ENCODE data around the gene MPEG1.

The MPEG1 gene

DNA sequence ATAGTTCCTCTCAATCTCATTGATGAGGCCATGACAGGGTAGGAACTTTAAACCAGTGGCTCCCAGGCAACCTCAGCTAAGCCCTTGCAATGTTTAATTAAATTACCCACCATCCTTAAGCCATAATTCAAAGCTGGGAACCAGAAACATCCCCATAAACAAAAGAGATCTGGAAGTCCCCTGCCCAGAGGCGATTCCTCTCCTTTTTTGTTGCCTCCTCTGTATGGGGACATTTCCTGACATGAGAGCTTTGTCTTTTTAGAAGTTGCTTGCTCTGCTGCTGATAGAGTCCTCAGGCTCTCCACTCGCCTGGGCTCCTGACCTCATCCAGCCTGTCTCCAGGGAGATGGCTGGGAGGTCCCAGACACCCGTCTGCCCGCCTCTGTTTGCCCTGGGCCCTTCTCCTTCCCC lies 37.6 kb downstream of the MPEG1 start:
- H3K27me3 ChIP-seq (ENCODE audit: insufficient read depth, low read length): peaks cover 6% of the 10 kb centered on the region; the same call in 1 of the 2 replicates
- H3K4me3 ChIP-seq (ENCODE audit: low read length): no peak overlapping the region
- no peak overlapping the region for H3K27ac ChIP-seq (ENCODE audit: low read length)
- peaks cover 6% of the 10 kb centered on the region; the same call in 1 of the 2 replicates for H3K36me3 ChIP-seq (ENCODE audit: insufficient read depth, low read depth, low read length)
- H3K9me3 ChIP-seq (ENCODE audit: insufficient read depth, low read depth, low read length): peaks cover 6% of the 10 kb centered on the region; the same call in 1 of the 2 replicates
- H3K9ac ChIP-seq (ENCODE audit: low read depth, low read length): no peak overlapping the region
- peaks cover 12% of the 10 kb centered on the region; the same call in 1 of the 2 replicates for H3K4me1 ChIP-seq (ENCODE audit: insufficient read depth, low read length)

DNA sequence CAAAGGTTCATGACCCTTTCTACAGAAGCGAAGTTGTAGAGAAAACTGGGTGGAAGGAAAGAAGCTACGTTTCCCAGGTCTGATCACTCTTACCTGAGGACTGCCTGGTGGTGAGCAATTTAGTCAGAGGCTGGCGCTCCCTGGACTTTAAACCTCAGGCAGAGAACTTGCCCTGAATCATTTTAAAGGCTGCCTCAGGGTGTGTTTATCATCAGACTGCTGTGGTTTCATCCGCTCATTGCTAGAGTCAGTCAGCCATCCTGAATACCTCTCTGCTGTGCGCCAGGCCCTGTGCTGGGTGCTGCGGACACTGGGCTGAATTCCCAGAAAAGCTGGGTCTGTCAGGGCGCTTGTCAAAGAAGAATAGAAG lies 38.1 kb downstream of the MPEG1 start:
- Histone ChIP-seq H3K9me3 (ENCODE audit: insufficient read depth, low read depth, low read length) (peaks cover 6% of the 10 kb centered on the region; the same call in 1 of the 2 replicates), H3K27me3 (ENCODE audit: insufficient read depth, low read length) (peaks cover 6% of the 10 kb centered on the region; the same call in 1 of the 2 replicates), H3K9ac (ENCODE audit: low read depth, low read length) (no peak overlapping the region), H3K4me3 (ENCODE audit: low read length) (peak overlapping the region; percentile 92; the same call in 1 of the 2 replicates), H3K4me1 (ENCODE audit: insufficient read depth, low read length) (peaks cover 12% of the 10 kb centered on the region; the same call in 1 of the 2 replicates), H3K27ac (ENCODE audit: low read length) (no peak overlapping the region), H3K36me3 (ENCODE audit: insufficient read depth, low read depth, low read length) (peaks cover 6% of the 10 kb centered on the region; the same call in 1 of the 2 replicates)

DNA sequence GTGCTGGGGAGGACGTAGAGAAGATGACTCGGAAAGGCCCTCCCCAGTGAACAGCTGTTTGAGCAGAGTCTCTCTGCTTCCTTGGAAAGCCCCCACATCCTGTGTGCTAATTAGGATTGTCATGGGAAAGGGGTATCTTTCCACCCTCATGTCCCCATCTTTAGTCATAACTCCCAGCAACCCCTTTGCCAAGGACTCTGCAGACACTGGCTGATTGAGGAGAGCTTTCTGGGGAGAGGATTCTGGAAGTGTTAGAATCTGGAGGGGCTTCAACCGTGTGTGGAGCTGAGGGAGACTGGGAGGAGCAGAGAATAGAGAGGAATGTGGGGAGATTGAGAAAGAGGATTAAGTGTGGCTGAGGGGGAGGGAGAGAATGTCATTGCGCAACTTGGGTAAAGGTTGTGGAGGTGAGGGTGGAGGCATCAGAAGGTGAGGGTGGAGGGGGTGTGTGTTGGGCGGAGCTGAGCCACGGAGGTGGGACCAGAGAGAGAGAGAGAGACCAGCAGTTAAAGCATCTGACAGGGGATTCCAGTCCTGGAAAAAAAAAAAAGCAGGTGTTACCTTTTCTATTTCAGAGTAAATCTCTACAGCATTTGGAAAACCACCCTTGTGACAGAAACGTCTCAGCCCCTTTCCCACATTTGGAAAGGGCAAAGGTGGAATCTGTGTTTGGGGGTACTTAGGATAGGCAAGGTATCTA lies 38.6 kb downstream of the MPEG1 start:
- peaks cover 6% of the 10 kb centered on the region; the same call in 1 of the 2 replicates for H3K27me3 ChIP-seq (ENCODE audit: insufficient read depth, low read length)
- H3K9ac ChIP-seq (ENCODE audit: low read depth, low read length): peak overlapping the region; percentile 74; the same call in 1 of the 2 replicates
- H3K27ac ChIP-seq (ENCODE audit: low read length): no peak overlapping the region
- H3K9me3 ChIP-seq (ENCODE audit: insufficient read depth, low read depth, low read length): peaks cover under 1% of the 10 kb centered on the region; the same call in 1 of the 2 replicates
- H3K36me3 ChIP-seq (ENCODE audit: insufficient read depth, low read depth, low read length): peaks cover 6% of the 10 kb centered on the region; the same call in 1 of the 2 replicates
- H3K4me1 ChIP-seq (ENCODE audit: insufficient read depth, low read length): peaks cover 12% of the 10 kb centered on the region; the same call in 1 of the 2 replicates
- peak overlapping the region; percentile 92 for H3K4me3 ChIP-seq (ENCODE audit: low read length)

DNA sequence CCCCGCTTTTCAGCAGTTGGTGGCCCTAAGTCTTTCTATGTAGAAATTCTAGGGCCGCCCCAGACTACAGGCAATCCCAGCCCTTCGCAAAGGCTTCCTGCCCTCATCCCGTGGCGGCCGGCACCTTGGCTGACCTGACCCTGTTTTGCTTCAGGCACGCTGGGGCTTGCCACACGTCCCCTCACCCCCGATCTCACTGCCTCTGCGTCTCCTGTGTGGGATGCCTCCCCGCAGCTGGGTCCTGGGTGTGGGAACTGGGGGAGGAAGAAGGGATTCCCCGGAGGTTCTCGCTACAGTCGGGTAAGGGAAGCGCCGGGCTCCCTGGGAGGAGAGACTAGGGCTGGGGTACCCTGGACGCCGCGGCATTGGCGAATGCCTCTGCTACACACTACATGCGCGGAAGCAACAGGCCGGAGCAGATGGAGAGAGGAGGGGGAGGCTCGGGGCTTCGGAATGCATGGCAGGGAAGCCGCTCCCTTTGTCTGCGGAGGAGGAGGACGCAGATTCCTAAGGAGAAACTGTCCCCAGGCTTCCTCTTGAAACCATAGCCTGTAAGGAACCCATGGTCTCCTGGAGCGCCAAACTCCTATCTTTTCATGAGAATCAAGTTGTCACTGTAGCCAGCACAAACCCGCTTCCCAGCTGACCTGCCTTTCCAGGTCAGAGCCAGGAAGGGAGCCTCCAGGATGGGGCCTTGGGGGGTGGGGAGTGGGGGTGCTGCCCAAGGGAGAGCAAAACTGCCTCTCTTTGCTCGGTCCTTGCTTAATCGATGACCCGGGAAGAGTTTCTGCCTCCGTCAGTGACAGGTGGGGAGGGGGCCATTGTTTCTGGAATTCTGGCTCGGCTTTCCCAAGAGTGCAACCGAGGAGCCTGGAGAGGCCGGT lies 39.4 kb downstream of the MPEG1 start:
- Histone ChIP-seq H3K9me3 (ENCODE audit: insufficient read depth, low read depth, low read length) (no peaks in the 10 kb centered on the region), H3K9ac (ENCODE audit: low read depth, low read length) (peak overlapping the region; percentile 74), H3K4me3 (ENCODE audit: low read length) (peak overlapping the region; percentile 92), H3K4me1 (ENCODE audit: insufficient read depth, low read length) (peaks cover 12% of the 10 kb centered on the region; the same call in 1 of the 2 replicates), H3K36me3 (ENCODE audit: insufficient read depth, low read depth, low read length) (peaks cover 6% of the 10 kb centered on the region; the same call in 1 of the 2 replicates), H3K27me3 (ENCODE audit: insufficient read depth, low read length) (peaks cover 6% of the 10 kb centered on the region; the same call in 1 of the 2 replicates), H3K27ac (ENCODE audit: low read length) (no peak overlapping the region)

DNA sequence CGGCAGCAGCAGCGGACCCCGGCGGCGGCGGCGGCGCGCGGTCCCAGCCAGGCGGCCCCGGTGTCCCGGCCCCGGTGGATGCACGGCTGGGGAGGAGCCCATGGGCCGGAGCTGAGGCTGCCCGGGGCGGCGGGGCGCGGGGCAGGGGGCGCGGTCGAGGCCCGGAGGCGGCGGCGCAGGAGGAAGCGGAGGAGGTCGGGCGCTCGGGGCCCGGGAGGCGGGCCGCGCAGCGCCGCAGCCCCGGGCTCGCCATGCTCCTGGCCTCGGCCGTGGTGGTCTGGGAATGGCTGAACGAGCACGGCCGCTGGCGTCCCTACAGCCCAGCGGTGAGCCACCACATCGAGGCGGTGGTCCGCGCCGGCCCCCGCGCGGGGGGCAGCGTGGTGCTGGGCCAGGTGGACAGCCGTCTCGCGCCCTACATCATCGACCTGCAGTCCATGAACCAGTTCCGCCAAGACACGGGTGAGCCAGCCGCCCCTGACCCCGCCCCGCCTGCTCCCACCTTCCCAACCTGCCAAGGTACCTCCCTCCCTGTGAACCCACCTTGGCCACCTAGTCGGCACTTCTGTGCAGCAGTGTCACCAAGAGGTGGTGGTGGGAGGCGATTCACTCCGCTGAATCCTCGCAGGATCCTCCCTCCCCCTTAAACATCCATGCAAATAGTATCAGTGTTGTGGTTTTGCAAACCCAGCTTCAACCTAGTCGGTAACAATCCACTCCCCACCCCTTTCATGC lies 40.2 kb downstream of the MPEG1 start:
- peaks cover 6% of the 10 kb centered on the region; the same call in 1 of the 2 replicates for H3K27me3 ChIP-seq (ENCODE audit: insufficient read depth, low read length)
- peak overlapping the region; percentile 92 for H3K4me3 ChIP-seq (ENCODE audit: low read length)
- no peak overlapping the region for H3K27ac ChIP-seq (ENCODE audit: low read length)

DNA sequence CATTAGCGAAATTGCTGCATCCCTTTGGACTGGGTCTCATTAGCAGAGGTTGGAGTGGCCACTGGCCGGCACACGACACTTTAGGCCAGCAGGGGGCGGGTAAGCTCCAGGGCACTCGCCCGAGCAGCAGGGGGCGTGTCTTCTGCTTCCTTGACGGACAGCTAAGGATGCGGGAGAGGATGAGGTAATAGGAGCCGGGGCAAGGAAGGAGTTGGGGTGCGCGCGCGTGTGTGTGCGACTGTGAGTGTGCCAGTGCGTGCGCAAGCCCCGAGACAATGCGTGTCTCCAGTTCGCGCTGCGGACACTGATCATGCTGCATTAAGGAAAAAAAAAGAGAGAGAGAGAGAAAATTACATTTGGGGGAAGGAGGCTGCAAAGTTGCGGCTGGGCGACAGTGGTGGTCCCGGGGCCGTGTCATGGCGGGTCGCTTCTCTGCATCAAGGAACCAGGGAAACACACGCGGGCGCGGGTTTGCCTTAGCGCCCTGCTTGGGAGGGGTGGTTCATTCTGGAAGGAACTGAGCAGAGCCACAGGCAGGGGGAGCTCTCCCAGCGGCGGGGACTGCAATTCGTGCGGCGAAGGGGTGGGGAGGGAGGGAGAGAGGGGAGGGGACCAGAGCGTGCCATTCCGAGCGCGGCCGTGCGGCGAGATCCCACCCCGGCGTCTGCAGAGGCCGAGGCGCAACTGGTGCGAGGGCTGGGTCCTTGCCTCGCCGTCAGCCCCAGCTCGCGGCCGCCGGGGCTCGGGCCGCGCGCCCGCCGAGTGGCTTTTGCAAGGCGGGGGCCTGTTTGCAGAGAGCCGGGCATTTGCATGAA lies 41.0 kb downstream of the MPEG1 start, which contains the start of gene DTX4:
Gene DTX4, plus strand, starts transcription at position 625 of the 815 bp plus-strand sequence. CDS start 464 bp downstream, outside the sequence.
- H3K9me3 ChIP-seq (ENCODE audit: insufficient read depth, low read depth, low read length): no peaks in the 10 kb centered on the region
- H3K4me3 ChIP-seq (ENCODE audit: low read length): peak within 1 kb of the TSS; percentile 92
- H3K9ac ChIP-seq (ENCODE audit: low read depth, low read length): peak within 1 kb of the TSS; percentile 96
- H3K36me3 ChIP-seq (ENCODE audit: insufficient read depth, low read depth, low read length): peaks cover under 1% of the 10 kb centered on the region; the same call in 1 of the 2 replicates
- peaks cover 6% of the 10 kb centered on the region; the same call in 1 of the 2 replicates for H3K27me3 ChIP-seq (ENCODE audit: insufficient read depth, low read length)
- H3K4me1 ChIP-seq (ENCODE audit: insufficient read depth, low read length): peaks cover 8% of the 10 kb centered on the region; the same call in 1 of the 2 replicates
- H3K27ac ChIP-seq (ENCODE audit: low read length): peak within 1 kb of the TSS; percentile 86

More for the DNA sequence above, 40.2 kb downstream of the MPEG1 start:
- Histone ChIP-seq H3K9me3 (ENCODE audit: insufficient read depth, low read depth, low read length) (no peaks in the 10 kb centered on the region), H3K36me3 (ENCODE audit: insufficient read depth, low read depth, low read length) (peaks cover 6% of the 10 kb centered on the region; the same call in 1 of the 2 replicates), H3K4me1 (ENCODE audit: insufficient read depth, low read length) (peaks cover 12% of the 10 kb centered on the region; the same call in 1 of the 2 replicates), H3K9ac (ENCODE audit: low read depth, low read length) (peak overlapping the region; percentile 96; the same call in 1 of the 2 replicates)

DNA sequence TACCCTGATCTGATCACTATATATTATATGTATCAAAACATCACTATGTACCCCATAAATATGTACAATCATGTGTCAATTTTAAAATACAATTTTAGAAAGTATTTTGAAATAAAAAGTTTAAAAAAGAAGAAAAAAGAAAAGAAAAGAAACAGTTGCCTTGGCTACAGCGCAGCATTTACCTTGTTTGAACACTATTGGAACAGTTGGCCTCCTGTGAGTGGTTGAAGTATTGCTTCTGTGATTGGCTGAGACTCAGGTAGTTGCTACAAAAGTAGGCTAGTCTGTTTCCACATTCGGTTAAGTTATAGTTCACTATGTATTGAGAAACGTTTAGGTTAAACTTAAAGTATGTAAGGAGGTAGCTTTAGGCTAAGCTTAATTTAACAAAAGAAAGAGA lies 48.7 kb downstream of the MPEG1 start:
- Histone ChIP-seq H3K36me3 (ENCODE audit: insufficient read depth, low read depth, low read length) (no peaks in the 10 kb centered on the region), H3K4me3 (ENCODE audit: low read length) (no peak overlapping the region), H3K27me3 (ENCODE audit: insufficient read depth, low read length) (no peaks in the 10 kb centered on the region), H3K9me3 (ENCODE audit: insufficient read depth, low read depth, low read length) (no peaks in the 10 kb centered on the region), H3K9ac (ENCODE audit: low read depth, low read length) (no peak overlapping the region), H3K4me1 (ENCODE audit: insufficient read depth, low read length) (no peaks in the 10 kb centered on the region), H3K27ac (ENCODE audit: low read length) (no peak overlapping the region)
